Measurements from ENCODE around the gene CDK5RAP1.

DNA sequence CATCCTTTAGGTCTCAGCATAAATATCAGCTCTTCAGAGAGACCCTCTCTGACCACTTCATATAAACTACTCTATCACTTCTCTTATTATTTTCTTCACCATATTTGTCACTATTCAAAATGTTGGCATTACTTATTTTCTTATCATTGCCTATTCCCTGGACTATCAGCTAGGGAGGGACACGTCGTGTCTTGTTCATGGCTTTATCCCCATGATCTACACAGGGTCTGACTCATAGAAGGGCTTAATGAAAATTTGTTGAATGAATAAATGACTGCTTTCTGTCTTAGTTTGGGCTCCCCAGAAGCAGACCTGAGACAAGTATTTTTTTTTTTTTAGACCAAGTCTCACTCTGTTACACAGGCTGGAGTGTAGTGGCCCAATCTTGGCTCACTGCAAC, 3.0 kb upstream of the CDK5RAP1 start:
- TF ChIP-seq, protein P1, sequence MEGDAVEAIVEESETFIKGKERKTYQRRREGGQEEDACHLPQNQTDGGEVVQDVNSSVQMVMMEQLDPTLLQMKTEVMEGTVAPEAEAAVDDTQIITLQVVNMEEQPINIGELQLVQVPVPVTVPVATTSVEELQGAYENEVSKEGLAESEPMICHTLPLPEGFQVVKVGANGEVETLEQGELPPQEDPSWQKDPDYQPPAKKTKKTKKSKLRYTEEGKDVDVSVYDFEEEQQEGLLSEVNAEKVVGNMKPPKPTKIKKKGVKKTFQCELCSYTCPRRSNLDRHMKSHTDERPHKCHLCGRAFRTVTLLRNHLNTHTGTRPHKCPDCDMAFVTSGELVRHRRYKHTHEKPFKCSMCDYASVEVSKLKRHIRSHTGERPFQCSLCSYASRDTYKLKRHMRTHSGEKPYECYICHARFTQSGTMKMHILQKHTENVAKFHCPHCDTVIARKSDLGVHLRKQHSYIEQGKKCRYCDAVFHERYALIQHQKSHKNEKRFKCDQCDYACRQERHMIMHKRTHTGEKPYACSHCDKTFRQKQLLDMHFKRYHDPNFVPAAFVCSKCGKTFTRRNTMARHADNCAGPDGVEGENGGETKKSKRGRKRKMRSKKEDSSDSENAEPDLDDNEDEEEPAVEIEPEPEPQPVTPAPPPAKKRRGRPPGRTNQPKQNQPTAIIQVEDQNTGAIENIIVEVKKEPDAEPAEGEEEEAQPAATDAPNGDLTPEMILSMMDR (IDR thresholded peaks at IDR 0.05): no peak
- no peak for TF ChIP-seq POLR2A (IDR thresholded peaks at IDR 0.05)

Measured in adrenal gland (tissue), 5 donors.